Loucy (cell line): ENCODE results near the gene SLC6A9.

Experiments
- CTCF ChIP-seq: fragments of 200-600 bp; sonication (generic); conservative IDR thresholded peaks from 2 replicates; pipeline ENCODE4 v1.5.1; 2014; ENCODE audit warnings: mild to moderate bottlenecking, antibody characterized with exemption, low read length
- EZH2phosphoT487 ChIP-seq: fragments of 200-600 bp; IDR thresholded peaks from 2 replicates; pipeline ENCODE4 v1.6.1; 2018; ENCODE audit warnings: antibody characterized with exemption, mild to moderate bottlenecking, moderate library complexity, borderline replicate concordance

DNA sequence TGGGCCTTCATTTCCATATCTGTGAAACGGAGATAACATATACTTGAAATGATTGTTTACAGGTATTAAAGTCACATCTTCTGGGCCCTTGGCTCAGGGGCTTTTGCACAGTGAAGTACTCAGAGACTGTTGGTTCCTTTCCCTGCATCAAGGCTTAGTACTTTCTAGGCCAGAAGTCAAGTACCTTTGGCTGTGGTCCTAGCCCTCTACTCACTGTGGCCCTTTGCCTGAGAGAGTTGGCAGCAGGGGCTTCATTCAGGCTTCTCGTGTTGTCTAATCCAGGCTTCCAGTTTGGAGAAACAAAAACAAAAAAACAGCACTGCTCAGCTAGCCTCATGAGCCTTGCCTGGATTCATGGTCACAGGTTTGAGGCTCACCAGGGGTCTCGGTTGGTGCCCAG is 69.6 kb downstream of the SLC6A9 start:
- TF ChIP-seq EZH2phosphoT487 = no peak
- TF ChIP-seq CTCF = no peak
